Measurements from ENCODE around the gene ADRA2A.

Gene ADRA2A

GRCh38 chr10:111113238-111113960 lies 36.6 kb downstream of the ADRA2A start:
- no peak for DNase-seq

- DNase-seq, result no peak
Observed at GRCh38 chr10:111113961-111114757, 37.3 kb downstream of the ADRA2A start.

DNA sequence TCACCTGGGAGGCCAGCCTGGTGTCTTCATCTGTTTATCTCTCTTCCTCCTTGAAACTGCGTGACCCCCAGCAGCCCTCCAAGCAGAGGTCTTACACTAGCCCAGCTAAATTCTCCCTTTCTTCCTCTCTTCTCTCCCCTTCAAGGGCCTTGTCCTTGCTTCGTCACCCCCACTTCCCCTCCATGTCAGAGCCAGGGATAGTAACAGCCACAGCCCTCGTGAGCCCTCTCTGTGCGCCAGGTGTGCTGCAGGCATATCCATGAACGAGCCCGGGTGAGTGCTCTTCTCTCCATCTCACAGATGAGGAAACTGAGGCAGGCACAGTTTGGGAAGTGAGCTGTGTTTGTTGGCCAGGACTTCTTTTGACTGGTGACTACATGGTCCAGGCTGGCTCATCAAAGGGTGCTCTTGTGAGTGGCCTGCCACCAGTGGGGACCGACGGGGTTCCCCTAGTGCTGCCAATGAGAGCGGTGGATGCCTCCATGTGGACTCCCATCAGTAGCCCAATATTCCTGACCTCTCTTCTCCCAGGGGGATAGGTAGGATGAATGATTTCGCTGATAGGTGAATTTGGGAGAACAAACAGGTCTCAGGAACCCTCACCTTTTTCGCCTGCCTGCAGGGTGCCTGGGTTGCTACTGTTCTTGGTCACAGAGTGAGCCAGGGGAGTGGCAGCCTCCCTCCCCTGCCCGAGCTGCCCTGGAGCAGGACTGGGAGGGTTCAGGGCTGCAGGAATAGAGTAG lies 38.1 kb downstream of the ADRA2A start:
- DNase-seq, result no peak

- DNase-seq, result no peak
Observed at GRCh38 chr10:111116211-111116610, 39.4 kb downstream of the ADRA2A start.

GRCh38 chr10:111116762-111117445 lies 40.1 kb downstream of the ADRA2A start:
- no peak for DNase-seq

- DNase-seq, result no peak
Observed at GRCh38 chr10:111117528-111118277, 40.9 kb downstream of the ADRA2A start.

- DNase-seq, result no peak
Observed at GRCh38 chr10:111118758-111119157, 41.9 kb downstream of the ADRA2A start.

GRCh38 chr10:111119637-111120036 lies 42.8 kb downstream of the ADRA2A start:
- DNase-seq, result no peak

DNA sequence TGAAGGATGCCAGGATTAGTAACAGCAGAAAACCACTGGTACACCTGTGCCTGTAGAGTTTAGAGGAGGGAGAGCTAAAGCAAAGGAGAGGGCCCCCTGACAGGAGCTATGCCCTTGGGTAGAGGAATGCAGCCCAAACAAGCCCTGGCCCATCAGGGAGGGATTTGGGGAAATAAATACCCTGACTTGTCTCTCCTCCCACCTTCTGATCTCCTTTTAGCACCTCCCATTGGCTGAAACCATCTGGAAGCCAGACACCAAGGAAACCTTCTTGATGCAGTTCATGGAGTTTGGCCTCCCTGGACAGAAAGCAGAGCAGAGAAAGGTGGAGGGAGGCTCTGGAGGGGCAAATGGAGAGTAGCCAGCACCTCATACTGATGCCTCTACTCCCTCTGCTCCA lies 45.3 kb downstream of the ADRA2A start:
- no peak for DNase-seq

DNA sequence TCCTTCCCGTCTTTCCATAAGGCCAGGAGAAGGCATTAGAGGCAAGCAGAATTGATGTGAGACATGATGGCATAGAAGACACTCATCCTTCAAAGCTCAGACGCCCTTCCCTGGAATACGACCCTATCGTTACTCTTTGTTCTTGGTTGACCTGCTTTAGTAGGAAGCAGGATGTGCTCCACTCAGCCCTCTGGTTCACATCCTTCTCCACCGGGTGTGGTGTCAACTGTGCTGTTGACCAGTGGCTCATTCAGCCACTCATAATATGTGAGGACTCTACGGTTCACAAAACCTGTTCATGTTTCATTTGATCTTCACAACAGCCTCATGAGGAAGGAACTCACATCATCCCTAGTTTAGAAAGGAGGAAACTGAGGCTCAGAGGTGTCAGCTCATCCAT lies 47.1 kb downstream of the ADRA2A start:
- DNase-seq, result no peak

- DNase-seq, result no peak
Observed at GRCh38 chr10:111125102-111125501, 48.3 kb downstream of the ADRA2A start.

- DNase-seq, result no peak
Observed at GRCh38 chr10:111126077-111126476, 49.2 kb downstream of the ADRA2A start.

GRCh38 chr10:111127081-111127848 lies 50.4 kb downstream of the ADRA2A start:
- DNase-seq, result no peak

- DNase-seq, result no peak
Observed at GRCh38 chr10:111128331-111129180, 51.7 kb downstream of the ADRA2A start.

DNA sequence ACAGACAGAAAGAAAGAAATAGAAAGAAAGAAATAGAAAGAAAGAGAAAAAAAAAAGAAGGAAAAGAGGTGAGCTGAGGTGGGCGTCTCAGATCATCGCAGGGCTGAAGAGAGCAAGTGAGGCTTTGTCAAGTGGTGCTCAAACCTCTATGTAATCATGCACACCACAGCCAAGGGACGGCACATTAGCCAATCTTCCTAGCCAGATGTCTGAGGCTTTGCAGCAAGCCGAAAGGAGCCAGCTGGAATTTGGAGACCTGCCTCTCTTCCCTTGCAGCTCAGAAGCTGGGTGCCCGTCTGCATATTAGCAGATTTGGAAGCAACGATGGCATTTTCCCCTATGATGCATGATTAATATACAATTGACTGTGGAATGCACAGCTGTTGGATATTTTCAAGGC lies 52.5 kb downstream of the ADRA2A start:
- DNase-seq, result no peak

DNA sequence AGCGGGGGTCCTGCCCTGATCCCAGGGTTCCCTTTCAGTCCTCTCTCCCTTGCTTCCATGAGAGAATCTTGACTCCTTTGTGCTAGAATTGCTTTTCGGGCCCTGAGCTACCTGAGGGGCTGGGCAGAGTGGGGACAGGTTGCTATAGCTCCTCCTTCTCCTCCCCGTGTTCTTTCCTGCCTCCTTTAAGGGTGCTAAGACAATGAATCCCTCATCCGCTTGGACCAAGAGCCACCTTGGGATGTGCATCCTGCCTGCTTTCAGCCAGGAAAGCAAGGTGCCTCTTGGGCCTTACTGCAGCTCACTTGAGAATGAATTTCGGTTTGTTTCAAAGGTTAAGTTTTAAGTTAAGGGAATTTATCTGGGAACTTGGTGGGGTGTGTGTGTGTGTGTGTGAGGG lies 53.6 kb downstream of the ADRA2A start:
- no peak for DNase-seq

All from cerebellar nuclear complex (tissue), 1 donor.